Right ventricle myocardium superior (tissue), 1 donor: ENCODE measurements around the gene ABLIM2. TPM values are rescaled to one million over a fixed set of nuclear protein-coding genes. Genes with fewer than 3 reads are reported as not detected.

Experiments
- ATAC-seq: fragments of 200-7000 bp; cut with Tn5 transposase; one replicate; pipeline ENCODE4 v1.9.1; 2020; ENCODE audit warnings: mild to moderate bottlenecking; ENCODE audit not compliant: poor library complexity
- DNase-seq: peaks from one replicate; pipeline ENCODE4 v3.0.0-alpha.2; 2020
- intact Hi-C: fragments of 100-400 bp; cut with DNase I; formaldehyde crosslinking; loops from one replicate; pipeline ENCODE4 v1.11.2; 2022
- total RNA-seq: library from RNA; stranded (reverse); fragmentation: NEBNext Ultra II Directional; extraction: Animal tissue kit (Norgen Biotek cat#: 25700); gene quantifications from one replicate; pipeline ENCODE4 v1.2.1, GENCODE V29; 2021
- donor health status: DM: no; HTN: yes; CAD: no; lungs with severe emphysema.

ABLIM2 gene
- total RNA-seq, 1 donor from 2014 or later = 26.8 TPM

DNA sequence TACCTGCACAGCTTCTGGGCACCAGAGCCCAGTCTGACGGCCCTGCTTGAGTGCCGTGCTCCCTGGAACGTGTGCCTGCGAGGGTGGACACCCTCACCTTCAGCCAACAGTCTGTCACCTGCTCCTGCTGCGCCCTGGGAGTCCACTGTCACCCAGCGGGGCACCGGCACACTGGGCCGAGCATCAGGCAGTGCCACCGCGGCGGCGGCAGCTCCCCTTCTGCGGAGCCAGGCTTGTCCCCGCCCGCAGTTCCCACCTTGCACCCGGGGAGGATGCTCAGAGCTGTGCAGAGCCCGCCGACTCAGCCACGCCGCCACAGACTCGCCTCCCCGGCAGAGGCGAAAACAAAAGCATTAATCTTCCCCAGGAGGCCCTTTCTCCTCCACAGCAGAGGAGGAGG is 86.8 kb downstream of the ABLIM2 start:
- ATAC-seq (no peak), DNase-seq (no peak)
- intact Hi-C loops = no loop called here

DNA sequence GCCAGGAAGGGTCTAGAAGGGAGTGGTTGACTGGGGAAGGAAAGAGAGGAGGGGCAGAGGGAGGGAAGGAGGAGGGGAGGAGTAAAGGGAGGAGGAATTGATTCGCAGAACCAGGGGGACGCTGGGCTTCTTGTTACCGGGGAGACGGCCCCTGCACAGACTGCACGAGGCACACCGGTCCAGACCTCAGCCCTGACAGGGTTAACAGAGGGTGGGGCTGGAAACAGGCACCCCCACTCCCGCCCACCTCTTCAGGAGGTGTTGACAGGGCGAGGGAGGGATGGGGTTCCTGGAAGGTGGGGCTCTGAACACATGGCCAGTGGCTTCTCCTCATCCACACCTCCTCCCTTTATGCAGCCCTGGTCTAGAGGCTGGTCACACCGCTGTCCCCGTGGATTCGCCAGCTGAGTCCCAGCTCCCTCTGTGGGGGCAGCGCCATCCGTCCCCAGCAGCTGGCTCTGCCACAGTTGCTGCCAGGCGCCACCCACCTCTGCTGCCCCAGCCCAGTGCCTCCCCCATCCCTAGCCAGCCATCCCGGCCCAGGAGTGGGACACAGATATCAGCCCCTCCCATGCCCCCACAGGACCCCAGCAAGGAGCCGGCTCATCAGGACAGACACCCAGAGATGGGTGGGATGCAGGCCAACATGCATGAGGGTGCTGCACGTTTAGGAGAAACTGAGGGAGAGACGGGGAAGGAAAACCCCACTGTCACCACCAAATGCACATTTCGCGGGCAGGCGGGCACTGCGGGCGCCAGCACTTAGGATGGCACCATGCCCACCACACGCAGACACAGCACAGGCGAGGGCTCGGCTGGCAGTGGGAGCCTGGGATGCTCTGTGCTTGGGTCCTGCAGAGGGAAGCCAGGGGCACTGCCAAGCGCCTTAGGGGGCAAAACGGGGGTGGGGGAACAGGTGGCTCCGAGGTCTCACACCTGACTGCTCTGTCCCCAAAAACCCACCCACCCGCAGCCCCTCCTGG is 87.6 kb downstream of the ABLIM2 start:
- intact Hi-C loops = no loop called here
- ATAC-seq (no peak), DNase-seq (no peak)

DNA sequence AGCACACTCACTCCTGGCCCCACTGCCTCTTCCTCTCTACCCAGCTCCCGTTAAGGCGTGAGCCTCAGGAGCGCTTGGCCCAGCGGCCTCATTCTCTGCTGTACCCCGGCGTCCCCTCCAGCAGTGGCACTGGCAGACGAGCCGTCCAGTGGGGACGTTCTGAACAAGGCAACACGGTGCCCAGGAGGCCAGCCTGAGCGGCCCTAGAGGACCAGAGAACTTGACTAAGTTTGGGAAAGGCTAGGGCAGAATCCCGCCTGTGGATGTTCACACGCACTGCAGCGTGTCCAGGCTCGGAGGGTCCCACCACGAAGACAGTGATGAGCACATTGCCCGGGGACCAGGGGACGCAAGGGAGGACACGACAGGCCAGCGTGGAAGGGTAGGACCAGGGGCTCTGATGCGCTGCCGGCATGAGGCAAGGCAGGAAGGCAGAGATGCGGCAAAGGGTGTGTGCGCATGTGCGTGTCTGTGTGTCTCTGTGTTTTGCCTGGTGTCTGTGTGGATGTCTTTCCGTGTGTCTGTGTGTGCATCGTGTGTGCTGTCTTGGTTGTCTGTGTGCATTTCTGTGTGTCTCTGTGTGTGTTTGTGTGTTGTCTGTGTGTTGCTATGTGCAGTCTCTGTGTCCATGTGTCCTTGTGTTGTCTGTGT is 89.4 kb downstream of the ABLIM2 start:
- ATAC-seq (no peak), DNase-seq (no peak)
- intact Hi-C loops = no loop called here

DNA sequence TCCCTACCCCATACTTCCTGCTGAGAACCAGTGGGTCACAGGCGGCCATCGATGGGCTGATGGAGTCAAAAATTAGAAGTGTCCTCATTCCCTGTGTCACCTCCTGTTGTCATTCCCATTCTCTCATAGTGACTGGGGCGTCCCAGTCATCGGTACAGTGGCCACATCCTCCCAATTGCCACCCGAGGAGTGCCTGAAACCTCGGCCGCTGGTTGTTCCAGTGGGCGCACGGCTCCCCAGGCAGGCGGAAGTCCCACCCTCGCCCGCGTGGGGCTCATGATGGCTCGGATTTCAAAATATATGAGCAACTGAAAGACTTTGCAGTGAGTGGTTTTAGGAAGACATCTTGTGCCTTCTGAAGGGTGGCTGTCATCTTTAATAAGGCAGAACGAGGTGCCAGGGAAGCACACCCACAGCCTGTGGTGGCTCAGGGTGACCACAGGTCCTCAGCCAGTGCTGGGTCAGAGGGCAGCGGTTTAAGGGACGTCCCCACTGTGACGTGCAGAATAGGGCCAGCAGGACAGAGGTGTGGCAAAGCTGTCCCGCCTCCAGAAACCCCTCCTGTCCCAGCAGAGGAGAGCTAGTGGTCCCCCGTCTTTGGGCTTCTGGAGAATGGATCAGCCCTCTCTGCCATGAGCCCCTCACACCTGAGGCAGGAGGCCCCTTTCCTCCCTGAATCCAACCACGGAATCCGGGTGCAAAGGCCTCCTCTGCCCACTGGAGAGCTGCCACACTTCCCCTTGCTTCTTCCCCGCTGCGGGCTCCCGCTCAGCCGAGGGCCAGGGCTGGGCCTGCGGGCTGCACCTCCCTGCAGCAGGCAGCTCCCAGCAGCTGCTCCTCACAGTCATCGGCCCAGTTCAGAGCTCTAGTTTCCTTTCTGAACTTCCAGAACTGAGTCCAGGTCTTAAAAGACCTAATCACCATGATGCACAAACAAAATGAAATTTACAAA is 90.4 kb downstream of the ABLIM2 start:
- DNase-seq = peak; percentile 4
- intact Hi-C loops = no loop called here
- no peak for ATAC-seq

- intact Hi-C loops = no loop called here
- peak; percentile 88 for ATAC-seq
- peak; percentile 44 for DNase-seq
These were observed 91.2 kb downstream of the ABLIM2 start for GRCh38 chr4:8067274-8067936.

- no peak for ATAC-seq
- no peak for DNase-seq
These were observed 92.2 kb downstream of the ABLIM2 start for GRCh38 chr4:8066336-8066931.

GRCh38 chr4:8063974-8064563 is 94.5 kb downstream of the ABLIM2 start:
- intact Hi-C loops = no loop called here
- DNase-seq (no peak), ATAC-seq (no peak)

More at GRCh38 chr4:8066336-8066931, 92.2 kb downstream of the ABLIM2 start:
- intact Hi-C loops = no loop called here

- no peak for DNase-seq
- ATAC-seq = no peak
- intact Hi-C loops = no loop called here
These were observed 97.0 kb downstream of the ABLIM2 start for GRCh38 chr4:8061573-8061972.

- ATAC-seq (no peak), DNase-seq (no peak)
- intact Hi-C loops = no loop called here
These were observed 97.5 kb downstream of the ABLIM2 start for GRCh38 chr4:8061145-8061544.

GRCh38 chr4:8060632-8061031 is 98.0 kb downstream of the ABLIM2 start:
- intact Hi-C loops = no loop called here
- ATAC-seq (no peak), DNase-seq (no peak)

- intact Hi-C loops = no loop called here
- no peak for ATAC-seq
These were observed 100.6 kb downstream of the ABLIM2 start for GRCh38 chr4:8058031-8058479.

GRCh38 chr4:8055206-8055605 is 103.4 kb downstream of the ABLIM2 start:
- no peak for ATAC-seq
- intact Hi-C loops = no loop called here
- DNase-seq = no peak

More at GRCh38 chr4:8058031-8058479, 100.6 kb downstream of the ABLIM2 start:
- no peak for DNase-seq

DNA sequence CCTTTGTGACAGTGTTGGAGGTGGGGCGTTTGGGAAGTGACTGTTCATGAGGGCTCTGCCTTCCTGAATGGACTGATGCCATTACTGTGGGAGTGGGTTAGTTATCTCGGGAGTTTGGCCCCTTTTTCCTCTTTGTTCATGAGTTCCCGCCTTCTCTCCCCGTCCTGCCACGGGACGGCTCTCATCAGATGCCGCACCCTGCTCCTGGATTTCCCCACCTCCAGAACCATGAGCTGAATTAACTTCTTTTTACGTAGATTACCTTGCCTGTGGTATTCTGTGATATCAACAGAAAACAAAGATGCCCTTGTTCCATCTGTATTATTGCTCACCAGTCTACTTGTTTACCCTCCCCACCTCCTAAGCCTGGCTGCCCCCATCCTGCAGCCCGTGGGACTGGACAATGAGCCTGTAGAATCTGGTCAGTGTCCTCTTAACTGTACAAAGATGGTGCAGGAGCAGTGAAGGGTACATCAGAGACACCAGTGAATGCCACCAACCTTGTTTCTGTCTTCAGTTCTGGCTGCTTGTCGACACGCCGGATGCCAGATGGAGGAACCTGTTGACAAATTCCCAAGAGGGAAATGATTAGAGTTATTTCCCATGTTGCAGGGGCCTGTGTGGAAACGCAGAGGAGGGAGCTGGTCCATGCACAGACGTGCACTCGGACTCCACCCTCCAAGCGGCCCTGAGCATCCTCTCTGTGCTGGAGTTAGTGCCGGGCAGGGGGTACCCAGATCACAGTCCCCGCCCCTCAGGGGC is 104.7 kb downstream of the ABLIM2 start:
- no peak for DNase-seq
- no peak for ATAC-seq
- intact Hi-C loops = no loop called here

- ATAC-seq = no peak
- intact Hi-C loops = no loop called here
- no peak for DNase-seq
These were observed 106.4 kb downstream of the ABLIM2 start for GRCh38 chr4:8052160-8052691.

GRCh38 chr4:8051644-8052043 is 107.0 kb downstream of the ABLIM2 start:
- no peak for DNase-seq
- ATAC-seq = no peak
- intact Hi-C loops = no loop called here

GRCh38 chr4:8050555-8051206 is 107.9 kb downstream of the ABLIM2 start:
- intact Hi-C loops = no loop called here
- DNase-seq (peak; percentile 91), ATAC-seq (peak; percentile 93)
